ENCODE data around the gene GSS. TPM values are rescaled to one million over a fixed set of nuclear protein-coding genes. Genes with fewer than 3 reads are reported as not detected.

GSS gene
- total RNA-seq, 1 experiment from 2014 or later: 83.6 TPM

DNA sequence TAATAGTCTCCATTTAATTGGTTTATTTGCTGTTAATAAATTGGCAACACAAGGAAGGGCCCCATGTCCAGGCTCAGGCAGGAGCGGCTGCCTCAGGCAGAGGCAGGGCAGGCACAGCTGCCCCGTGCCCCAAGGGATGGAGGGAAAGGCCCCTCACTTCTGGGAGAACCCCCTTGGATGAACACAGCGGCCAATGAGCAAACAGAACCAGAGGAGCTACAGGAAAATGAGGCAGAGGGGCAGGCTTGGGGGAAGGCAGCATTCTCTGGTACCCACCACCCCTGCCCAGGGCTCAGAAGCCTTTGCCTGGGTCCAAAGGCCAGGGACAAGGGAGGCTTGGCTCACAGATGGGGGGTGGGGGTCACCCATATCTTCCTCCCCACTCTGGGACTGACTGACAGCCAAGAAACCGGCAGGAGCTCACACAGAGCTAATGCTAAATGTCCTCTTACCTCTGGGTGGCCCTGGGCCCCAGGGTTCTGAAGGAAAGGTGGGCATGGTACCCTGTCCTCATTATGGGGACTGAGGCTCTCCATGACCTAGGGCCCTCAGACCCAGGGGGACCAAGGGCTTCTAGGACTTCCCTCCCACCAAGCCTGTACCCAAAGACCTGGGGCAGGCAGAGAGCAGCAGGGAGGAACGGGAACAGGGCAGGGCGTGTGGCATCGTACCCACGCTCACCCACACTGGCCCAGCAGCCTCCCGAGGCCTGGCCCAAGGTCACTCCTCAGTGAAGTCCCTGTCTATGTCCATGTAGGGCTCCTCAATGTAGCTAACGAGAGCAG lies 47.0 kb upstream of the GSS start:
- ATAC-seq: no peak
- CTCF ChIA-PET: interaction anchor here (3.0 kb wide), 1 partner anchor 130 kb away, joined by 19 read pairs; the partner anchor contains the start of gene GGT7
- Histone ChIP-seq H2AFZ (ENCODE audit: low read depth, low read length, poor library complexity, severe bottlenecking) (no peak overlapping the region), H3K4me3 (replicated peaks in 1 of 2; ENCODE audit: low read depth in 1 of 2, low read length in 2 of 2) (no peak overlapping the region), H3K9me3 (ENCODE audit: control insufficient read depth in 1 of 2, insufficient read depth in 1 of 2, low read depth in 1 of 2, low read length in 2 of 2) (no peaks in the 10 kb centered on the region), H3K27me3 (ENCODE audit: insufficient read depth, low read length) (no peaks in the 10 kb centered on the region), H3K27ac (ENCODE audit: low read depth, low read length) (no peak overlapping the region), H3K79me2 (ENCODE audit: insufficient read depth, low read length) (no peaks in the 10 kb centered on the region), H3K9me2 (ENCODE audit: insufficient read depth) (no peaks in the 10 kb centered on the region), H3K4me1 (ENCODE audit: control insufficient read depth in 1 of 2, insufficient read depth in 2 of 2, low read length in 2 of 2) (no peaks in the 10 kb centered on the region), H3K4me2 (ENCODE audit: low read length) (no peak overlapping the region), H4K20me1 (ENCODE audit: insufficient read depth) (no peaks in the 10 kb centered on the region), H3K9ac (ENCODE audit: low read length) (no peak overlapping the region), H3K36me3 (ENCODE audit: control insufficient read depth in 1 of 2, insufficient read depth in 2 of 2, low read length in 2 of 2) (peaks cover 12 to 26% of the 10 kb centered on the region in 2 experiments; a peak in 3 of 4 replicates)
- POLR2A ChIA-PET: no interaction called here
- RAD21 ChIA-PET (ENCODE audit: low non-redundant PET in 1 of 2, low total read pairs in 2 of 2, uncharacterized antibody in 2 of 2, unreplicated experiment in 2 of 2): interaction anchor here in 1 of 2 experiments (1.0 kb wide), 1 partner anchor 129 kb away, joined by 3 read pairs; no protein-coding TSS in a partner anchor
- intact Hi-C loops (cut with micrococcal nuclease): no loop called here
- no peak for DNase-seq (ENCODE audit: low read depth, low spot score)
- BruUV-seq (replicated peaks): no TSS peak
- TF ChIP-seq, protein P1, sequence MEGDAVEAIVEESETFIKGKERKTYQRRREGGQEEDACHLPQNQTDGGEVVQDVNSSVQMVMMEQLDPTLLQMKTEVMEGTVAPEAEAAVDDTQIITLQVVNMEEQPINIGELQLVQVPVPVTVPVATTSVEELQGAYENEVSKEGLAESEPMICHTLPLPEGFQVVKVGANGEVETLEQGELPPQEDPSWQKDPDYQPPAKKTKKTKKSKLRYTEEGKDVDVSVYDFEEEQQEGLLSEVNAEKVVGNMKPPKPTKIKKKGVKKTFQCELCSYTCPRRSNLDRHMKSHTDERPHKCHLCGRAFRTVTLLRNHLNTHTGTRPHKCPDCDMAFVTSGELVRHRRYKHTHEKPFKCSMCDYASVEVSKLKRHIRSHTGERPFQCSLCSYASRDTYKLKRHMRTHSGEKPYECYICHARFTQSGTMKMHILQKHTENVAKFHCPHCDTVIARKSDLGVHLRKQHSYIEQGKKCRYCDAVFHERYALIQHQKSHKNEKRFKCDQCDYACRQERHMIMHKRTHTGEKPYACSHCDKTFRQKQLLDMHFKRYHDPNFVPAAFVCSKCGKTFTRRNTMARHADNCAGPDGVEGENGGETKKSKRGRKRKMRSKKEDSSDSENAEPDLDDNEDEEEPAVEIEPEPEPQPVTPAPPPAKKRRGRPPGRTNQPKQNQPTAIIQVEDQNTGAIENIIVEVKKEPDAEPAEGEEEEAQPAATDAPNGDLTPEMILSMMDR (IDR thresholded peaks at IDR 0.05 in 2 of 3, conservative IDR thresholded peaks at IDR 0.05 in 1 of 3; ENCODE audit: borderline replicate concordance in 1 of 3, insufficient read depth in 1 of 3, low read depth in 2 of 3, low read length in 2 of 3): no peak
- TF ChIP-seq, protein P2, sequence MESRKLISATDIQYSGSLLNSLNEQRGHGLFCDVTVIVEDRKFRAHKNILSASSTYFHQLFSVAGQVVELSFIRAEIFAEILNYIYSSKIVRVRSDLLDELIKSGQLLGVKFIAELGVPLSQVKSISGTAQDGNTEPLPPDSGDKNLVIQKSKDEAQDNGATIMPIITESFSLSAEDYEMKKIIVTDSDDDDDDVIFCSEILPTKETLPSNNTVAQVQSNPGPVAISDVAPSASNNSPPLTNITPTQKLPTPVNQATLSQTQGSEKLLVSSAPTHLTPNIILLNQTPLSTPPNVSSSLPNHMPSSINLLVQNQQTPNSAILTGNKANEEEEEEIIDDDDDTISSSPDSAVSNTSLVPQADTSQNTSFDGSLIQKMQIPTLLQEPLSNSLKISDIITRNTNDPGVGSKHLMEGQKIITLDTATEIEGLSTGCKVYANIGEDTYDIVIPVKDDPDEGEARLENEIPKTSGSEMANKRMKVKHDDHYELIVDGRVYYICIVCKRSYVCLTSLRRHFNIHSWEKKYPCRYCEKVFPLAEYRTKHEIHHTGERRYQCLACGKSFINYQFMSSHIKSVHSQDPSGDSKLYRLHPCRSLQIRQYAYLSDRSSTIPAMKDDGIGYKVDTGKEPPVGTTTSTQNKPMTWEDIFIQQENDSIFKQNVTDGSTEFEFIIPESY (IDR thresholded peaks at IDR 0.05; ENCODE audit: extremely low read depth, insufficient replicate concordance, low read length): no peak
- TF ChIP-seq SIN3A (IDR thresholded peaks at IDR 0.05; ENCODE audit: low read depth): no peak
- TF ChIP-seq FOSL1 (IDR thresholded peaks at IDR 0.05; ENCODE audit: low read depth): no peak
- TF ChIP-seq CBX3 (IDR thresholded peaks at IDR 0.05; ENCODE audit: low read depth): no peak
- no peak for TF ChIP-seq ZNF274 (IDR thresholded peaks at IDR 0.05; ENCODE audit: low read depth, low read length)
- no peak for TF ChIP-seq EZH2 (IDR thresholded peaks at IDR 0.05)
- no peak for TF ChIP-seq ZFX (IDR thresholded peaks at IDR 0.05)
- TF ChIP-seq CEBPB (IDR thresholded peaks at IDR 0.05; ENCODE audit: low read depth): no peak
- TF ChIP-seq SRF (IDR thresholded peaks at IDR 0.05; ENCODE audit: low read depth): no peak
- TF ChIP-seq SP1 (IDR thresholded peaks at IDR 0.05; ENCODE audit: low read depth): no peak
- no peak for TF ChIP-seq JUND (IDR thresholded peaks at IDR 0.05)
- TF ChIP-seq EZH2phosphoT487 (IDR thresholded peaks at IDR 0.05; ENCODE audit: borderline replicate concordance): no peak
- TF ChIP-seq EGR1 (IDR thresholded peaks at IDR 0.05; ENCODE audit: low read depth): no peak
- no peak for TF ChIP-seq RAD21 (IDR thresholded peaks at IDR 0.05; ENCODE audit: low read depth)
- TF ChIP-seq POLR2A (IDR thresholded peaks at IDR 0.05; ENCODE audit: borderline replicate concordance, extremely low read depth, insufficient read depth, insufficient read length): no peak

Data from HCT116 (cell line).